HG02571 (cell line): ENCODE measurements around the gene AMER3.

Experiments
- ATAC-seq: cut with Tn5 transposase; IDR thresholded peaks from one replicate; pipeline ENCODE4 v1.9.1; 2021; ENCODE audit warnings: mild to moderate bottlenecking, moderate library complexity; ENCODE audit not compliant: unreplicated experiment

AMER3 gene

GRCh38 chr2:130769343-130769907 lies 14.1 kb downstream of the AMER3 start:
- no peak for ATAC-seq

- ATAC-seq = no peak
Measured at GRCh38 chr2:130776550-130776949, 21.2 kb downstream of the AMER3 start.

- ATAC-seq = no peak
Measured at GRCh38 chr2:130778781-130779180, 23.4 kb downstream of the AMER3 start.

GRCh38 chr2:130785466-130786055 lies 30.2 kb downstream of the AMER3 start:
- no peak for ATAC-seq

GRCh38 chr2:130786076-130786475 lies 30.7 kb downstream of the AMER3 start:
- no peak for ATAC-seq

GRCh38 chr2:130787841-130788240 lies 32.5 kb downstream of the AMER3 start:
- no peak for ATAC-seq

GRCh38 chr2:130790312-130790711 lies 35.0 kb downstream of the AMER3 start:
- no peak for ATAC-seq

GRCh38 chr2:130790804-130791616 lies 35.7 kb downstream of the AMER3 start:
- no peak for ATAC-seq

GRCh38 chr2:130791617-130791939 lies 36.2 kb downstream of the AMER3 start:
- no peak for ATAC-seq

- no peak for ATAC-seq
Measured at GRCh38 chr2:130795431-130795830, 40.1 kb downstream of the AMER3 start.

- no peak for ATAC-seq
Measured at GRCh38 chr2:130796290-130796689, 41.0 kb downstream of the AMER3 start.

GRCh38 chr2:130797493-130798435 lies 42.4 kb downstream of the AMER3 start:
- peak; percentile 93 for ATAC-seq

GRCh38 chr2:130798472-130799218 lies 43.3 kb downstream of the AMER3 start:
- no peak for ATAC-seq

GRCh38 chr2:130799295-130799694 lies 44.0 kb downstream of the AMER3 start:
- ATAC-seq = no peak

GRCh38 chr2:130805613-130806012 lies 50.3 kb downstream of the AMER3 start:
- ATAC-seq = no peak

GRCh38 chr2:130806370-130806769 lies 51.0 kb downstream of the AMER3 start:
- ATAC-seq = no peak

- no peak for ATAC-seq
Measured at GRCh38 chr2:130807659-130808385, 52.5 kb downstream of the AMER3 start.

- ATAC-seq = no peak
Measured at GRCh38 chr2:130808482-130809268, 53.3 kb downstream of the AMER3 start.

- no peak for ATAC-seq
Measured at GRCh38 chr2:130810490-130810889, 55.1 kb downstream of the AMER3 start.
